Astrocyte of the hippocampus (primary cell): Measurements from ENCODE around the gene FAM163B.

Experiments used
- DNase-seq: peaks from one replicate; pipeline ENCODE4 v3.0.0; 2011; ENCODE audit warnings: low read depth, low spot score

FAM163B gene

DNA sequence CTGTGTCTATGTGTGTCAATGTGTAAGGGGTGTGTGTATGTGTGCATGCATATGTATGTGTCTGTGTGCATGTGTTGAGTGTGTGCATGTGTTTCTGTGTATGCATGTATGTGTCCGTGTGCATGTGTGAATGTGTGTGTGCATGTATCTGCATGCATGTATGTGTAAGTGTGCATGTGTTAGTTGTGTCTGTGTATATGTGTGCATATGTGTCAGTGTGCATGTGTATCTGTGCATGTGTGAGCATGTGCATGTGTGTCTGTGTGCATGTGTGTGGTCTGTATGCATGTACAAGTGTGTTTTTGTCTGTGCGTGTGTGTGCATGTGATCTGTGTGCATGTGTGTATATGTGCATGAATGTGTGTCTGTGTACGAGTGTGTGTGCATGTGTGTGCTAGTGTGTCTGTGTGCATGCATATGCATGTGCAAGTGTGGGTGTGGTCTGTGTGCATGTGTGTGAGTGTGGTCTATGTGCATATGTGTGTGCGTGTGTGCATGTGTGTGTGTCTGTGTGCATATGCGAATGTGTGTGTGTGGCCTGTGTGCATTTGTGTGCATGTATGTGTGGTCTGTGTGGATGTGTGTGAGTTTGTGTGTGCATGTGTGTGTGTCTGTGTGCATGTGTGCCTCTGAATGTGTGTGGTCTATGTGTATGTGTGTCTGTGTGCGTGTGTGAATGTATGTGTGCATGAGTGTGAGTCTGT, 9.6 kb downstream of the FAM163B start:
- no peak for DNase-seq

GRCh38 chr9:133598978-133599377, 10.2 kb downstream of the FAM163B start:
- no peak for DNase-seq

- DNase-seq = no peak
Observed at GRCh38 chr9:133597316-133597957, 11.8 kb downstream of the FAM163B start.

- no peak for DNase-seq
Observed at GRCh38 chr9:133595910-133596309, 13.3 kb downstream of the FAM163B start.

DNA sequence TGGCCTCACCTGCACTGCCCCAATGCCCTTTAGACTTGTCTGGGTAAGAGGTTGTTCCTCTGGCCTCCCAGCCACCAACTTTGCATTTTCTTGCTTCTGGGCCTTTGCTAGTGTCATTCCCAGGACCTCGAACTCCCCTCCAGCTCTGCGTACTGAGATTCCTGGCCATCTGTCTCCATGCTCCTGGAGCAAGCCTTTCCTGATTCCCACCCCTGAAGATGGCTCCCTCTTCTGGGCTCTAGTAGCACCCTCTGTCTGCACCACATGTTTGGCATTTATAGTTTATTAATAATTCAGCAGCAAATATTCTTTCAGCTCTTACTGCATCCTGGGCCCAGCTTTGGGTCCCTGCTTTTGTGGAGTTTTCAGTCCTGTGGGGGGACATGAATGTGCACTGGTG, 14.9 kb downstream of the FAM163B start:
- DNase-seq = no peak

GRCh38 chr9:133593587-133594253, 15.5 kb downstream of the FAM163B start:
- DNase-seq = no peak

- DNase-seq = no peak
Observed at GRCh38 chr9:133592731-133593409, 16.3 kb downstream of the FAM163B start.

DNA sequence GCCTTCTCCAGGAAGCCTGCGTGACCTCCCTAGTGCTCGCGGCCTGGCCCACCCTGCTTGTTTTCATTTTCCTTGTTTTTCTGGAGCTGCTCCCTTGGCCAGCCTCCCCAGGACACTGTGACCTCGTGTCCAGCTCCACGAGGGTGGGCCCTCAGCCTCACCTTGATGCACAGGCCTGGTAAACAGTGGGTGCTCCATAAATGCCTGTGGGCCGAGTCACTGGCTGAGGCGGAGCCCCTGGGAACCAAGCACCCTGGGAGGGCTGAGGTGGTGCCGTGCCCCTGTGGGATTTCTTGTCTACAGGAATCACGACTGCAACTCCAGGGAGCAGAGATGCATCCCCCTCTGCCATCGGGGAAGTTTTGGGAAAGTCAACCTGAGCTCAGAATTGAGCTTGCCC, 17.2 kb downstream of the FAM163B start:
- DNase-seq = no peak

DNA sequence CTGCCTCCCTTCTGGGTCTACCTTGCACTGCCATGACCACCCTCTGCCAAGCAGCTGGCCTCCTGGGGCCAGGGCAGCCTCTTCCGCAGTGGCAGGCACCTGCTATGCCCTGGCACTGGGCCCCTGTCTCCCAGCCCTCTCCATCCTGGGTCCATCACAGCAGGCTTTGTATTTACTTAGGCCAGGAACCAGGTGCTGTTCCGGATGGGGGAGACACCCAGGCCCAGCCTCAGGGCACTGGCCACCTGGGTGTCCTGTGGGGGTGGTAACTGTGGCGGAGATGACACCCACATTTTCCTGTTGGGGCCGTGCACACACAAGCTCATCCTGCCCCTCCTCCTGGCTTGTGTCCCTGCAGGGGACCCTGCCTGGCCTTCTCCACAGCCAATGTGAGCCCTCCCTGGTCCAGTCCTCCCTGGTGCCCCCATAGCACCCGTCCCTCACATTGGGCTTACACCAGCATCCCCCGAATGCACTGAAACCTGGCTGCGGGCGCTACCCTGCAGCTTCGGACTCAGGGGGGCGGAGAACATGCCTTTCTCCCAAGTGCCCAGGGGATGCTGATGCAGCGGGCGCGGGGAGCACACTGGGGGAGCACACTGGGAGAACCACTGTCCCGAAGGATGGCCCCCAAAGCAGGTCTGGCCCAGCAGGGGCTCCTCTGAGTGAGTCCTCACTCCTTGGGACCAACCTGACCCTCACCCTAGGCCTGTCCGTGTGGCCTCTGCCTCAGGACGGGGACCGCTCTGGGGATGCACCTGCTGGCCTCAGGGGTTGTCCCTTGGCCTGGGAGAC, 17.9 kb downstream of the FAM163B start:
- DNase-seq = no peak

- DNase-seq = no peak
Observed at GRCh38 chr9:133590231-133590855, 18.8 kb downstream of the FAM163B start.

GRCh38 chr9:133589454-133590227, 19.5 kb downstream of the FAM163B start:
- DNase-seq = no peak

DNA sequence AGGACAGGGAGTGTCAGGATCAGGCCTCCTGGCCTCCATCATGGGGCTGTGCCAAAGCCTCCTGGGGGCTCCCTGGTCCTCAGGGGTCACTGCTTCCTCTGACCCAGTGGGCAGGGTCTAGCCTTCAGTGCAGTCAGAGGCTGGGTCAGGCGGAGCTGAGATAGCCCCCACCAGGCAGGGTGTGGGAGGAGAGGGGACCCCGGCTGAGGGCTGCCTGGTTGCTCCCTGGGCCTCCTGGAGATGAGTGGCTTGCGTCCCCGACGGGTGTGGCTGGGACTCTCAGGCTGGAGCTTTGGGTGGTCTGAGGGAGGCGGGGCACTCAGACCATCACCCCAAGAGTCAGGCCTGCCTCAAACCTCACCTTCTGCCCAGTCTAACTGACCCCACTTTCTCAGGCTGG, 21.7 kb downstream of the FAM163B start:
- DNase-seq = no peak

DNA sequence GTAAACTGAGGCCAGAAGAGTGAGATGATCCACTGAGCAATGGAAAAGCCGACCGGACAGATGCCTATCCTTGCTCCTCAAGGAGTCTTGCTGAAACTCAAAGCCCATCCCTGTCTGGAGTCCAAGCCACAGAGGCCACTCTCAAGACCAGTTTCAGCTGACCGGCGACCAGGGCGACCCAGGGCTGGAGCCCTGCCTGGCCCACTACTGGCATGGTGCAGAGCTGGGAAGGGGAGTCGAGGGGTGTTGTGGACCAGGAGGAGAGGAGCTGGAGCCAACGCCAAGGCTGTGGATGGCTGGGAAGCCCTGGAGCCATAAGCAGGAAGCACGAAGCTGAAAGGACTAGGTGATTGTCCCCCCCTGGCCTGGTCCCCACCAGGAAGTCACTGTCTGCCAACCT, 22.1 kb downstream of the FAM163B start:
- DNase-seq = no peak

DNA sequence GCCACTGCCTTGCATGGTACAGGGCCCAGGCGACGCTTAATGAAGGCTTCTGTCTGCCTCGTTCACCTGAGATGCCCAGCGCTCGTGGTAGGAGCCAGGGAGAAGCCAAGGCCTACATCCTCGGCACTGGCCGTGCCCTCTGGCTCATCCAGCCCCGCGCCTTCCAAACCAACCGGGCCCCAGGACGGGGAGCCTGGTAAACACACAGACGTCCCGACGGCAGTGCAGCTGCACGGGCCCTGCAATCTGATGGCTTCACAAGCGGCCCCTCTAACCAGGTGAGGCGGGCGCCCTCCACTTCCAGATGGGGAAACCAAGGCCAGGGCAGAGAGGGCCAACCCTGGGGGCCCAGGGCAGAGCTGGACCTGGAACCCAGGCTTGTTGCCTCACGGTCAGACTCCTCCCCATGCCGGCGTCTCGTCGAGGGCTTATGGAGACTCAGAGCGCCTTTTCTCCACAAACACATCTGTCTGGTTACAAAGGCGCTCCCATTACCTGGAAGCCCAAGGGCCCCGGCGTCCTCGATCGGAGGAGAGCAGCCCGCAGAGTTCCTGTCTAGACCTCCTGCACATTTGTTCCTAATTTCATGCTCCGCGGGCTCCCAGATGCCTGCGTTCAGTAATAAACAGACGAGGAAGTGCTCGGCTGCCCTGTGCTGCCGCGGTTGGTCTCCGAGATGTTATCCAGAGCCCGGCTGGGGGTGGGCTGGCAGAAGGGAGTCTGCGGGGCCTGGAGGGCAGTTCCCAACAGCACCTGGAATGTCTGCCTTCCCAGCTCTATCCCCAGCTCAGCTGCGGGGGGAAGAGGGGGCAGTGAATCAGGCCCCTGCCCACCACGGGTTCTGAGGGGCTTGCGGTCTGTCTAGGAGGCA, 23.5 kb downstream of the FAM163B start:
- no peak for DNase-seq

DNA sequence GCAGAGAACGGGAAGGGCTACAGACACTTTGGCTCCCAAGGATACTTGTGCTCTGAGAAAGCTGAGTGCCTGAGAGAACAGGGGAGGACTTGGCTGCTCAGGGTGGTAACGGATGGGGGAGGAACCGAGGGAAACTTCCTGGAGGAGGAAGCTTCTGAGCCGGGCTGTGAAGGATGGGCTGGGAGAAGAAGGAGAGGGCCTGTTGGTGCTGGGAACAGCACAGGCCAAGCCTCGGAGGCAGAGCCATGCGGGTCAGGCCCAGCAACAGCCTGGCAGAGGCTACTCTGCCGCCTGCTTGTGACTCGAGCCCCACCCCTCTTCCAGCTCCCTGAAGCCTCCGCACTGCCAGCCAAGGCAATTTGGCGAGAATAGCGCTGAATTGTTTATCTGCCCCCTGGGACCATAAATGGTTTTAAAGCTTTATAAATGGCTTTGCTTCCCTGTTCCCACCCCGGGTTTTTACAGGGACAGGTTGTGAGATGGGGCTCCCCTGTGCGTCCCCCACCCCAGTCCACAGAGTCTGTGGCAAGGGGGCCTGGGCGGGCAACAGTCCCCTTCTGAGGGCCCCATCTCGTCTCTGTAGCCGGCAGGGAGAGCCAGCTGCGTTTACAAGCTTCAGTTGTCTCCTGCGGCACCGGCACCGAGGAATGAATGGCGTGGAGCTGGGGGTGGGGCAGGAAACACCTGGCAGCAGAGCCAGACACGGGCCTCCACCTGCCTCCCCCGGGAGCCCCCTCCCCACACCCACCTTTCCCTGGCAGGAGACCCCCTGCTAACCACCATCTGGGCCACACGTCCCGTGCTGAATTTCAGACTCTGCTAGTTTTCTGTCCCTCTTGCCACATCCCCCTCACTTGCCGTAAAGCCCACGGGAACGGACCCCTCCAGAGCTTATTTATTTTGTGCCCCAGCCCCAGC, 24.4 kb downstream of the FAM163B start:
- DNase-seq = peak; percentile 16

GRCh38 chr9:133584167-133584558, 25.0 kb downstream of the FAM163B start:
- DNase-seq = no peak

- no peak for DNase-seq
Observed at GRCh38 chr9:133583586-133583985, 25.6 kb downstream of the FAM163B start.

GRCh38 chr9:133583111-133583510, 26.1 kb downstream of the FAM163B start:
- DNase-seq = no peak
